Omental fat pad (tissue), 4 donors: ENCODE data around the gene EDEM1. TPM values are rescaled to one million over a fixed set of nuclear protein-coding genes. Genes with fewer than 3 reads are reported as not detected.

Experiments
- ATAC-seq: fragments of 150-250 bp; one replicate; pipeline ENCODE4 v1.9.1; 2016; ENCODE audit warnings: mild to moderate bottlenecking, moderate library complexity; ENCODE audit not compliant: low FRiP score
- DNase-seq: peaks from one replicate; pipeline ENCODE4 v3.0.0-alpha.2; 2019; ENCODE audit warnings: low spot score
- total RNA-seq, 4 donors: library from RNA; depleted of rRNA; stranded (reverse); fragments of >200 nt; gene quantifications; one replicate each; pipeline ENCODE4 v1.1.0, GENCODE V29; 2016
- TF ChIP-seq, protein P1 (sequence below), 3 donors: fragments of 450-650 bp; IDR thresholded peaks; one replicate each; pipeline ENCODE4 v1.5.1; 2016 to 2017; ENCODE audit warnings: antibody characterized with exemption in 3 of 3, mild to moderate bottlenecking in 3 of 3, moderate library complexity in 2 of 3

Gene EDEM1
- total RNA-seq, 4 donors from 2014 or later: 32.7 to 69.4 (median 49.9) TPM

DNA sequence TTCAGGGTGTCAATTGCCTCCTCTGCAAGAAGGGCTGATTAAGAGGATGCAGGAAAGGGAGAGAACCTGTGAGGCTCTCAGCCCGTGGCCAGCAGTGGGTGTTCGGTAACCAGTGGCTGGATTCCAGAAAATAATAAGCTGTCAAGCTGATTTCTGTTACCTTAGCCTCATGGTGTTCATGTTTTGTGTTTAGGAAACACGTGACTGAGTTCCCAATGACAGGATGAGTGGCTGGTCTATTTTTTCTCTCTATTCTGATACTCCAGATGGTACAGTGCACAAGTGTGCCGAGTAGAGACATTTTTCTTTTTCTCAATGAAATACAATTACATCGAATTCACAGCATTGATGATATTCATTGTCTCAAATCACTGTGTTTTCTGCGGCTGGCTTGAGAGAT is 43.6 kb downstream of the EDEM1 start:
- TF ChIP-seq, protein P1, sequence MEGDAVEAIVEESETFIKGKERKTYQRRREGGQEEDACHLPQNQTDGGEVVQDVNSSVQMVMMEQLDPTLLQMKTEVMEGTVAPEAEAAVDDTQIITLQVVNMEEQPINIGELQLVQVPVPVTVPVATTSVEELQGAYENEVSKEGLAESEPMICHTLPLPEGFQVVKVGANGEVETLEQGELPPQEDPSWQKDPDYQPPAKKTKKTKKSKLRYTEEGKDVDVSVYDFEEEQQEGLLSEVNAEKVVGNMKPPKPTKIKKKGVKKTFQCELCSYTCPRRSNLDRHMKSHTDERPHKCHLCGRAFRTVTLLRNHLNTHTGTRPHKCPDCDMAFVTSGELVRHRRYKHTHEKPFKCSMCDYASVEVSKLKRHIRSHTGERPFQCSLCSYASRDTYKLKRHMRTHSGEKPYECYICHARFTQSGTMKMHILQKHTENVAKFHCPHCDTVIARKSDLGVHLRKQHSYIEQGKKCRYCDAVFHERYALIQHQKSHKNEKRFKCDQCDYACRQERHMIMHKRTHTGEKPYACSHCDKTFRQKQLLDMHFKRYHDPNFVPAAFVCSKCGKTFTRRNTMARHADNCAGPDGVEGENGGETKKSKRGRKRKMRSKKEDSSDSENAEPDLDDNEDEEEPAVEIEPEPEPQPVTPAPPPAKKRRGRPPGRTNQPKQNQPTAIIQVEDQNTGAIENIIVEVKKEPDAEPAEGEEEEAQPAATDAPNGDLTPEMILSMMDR (IDR thresholded peaks at IDR 0.05): no peak
- no peak for DNase-seq
- ATAC-seq: no peak

DNA sequence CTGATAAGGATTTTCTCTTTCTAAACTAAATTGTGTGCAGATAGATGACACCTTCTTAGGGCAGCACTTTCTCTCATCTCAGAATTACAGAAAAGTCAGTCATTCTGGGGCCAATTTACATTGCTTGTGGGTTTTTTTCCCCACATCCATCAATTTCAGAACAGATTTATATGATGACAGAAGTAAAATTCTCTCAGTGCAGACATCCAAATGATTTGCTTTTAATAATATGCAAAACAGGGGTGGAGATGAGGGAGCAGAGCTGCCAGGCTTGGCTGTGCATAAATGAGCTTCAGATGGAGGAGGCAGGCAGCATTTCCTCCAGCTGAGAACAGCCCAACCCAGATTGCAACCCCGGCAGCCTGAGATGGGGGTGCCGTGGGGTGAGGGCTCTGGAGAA is 44.0 kb downstream of the EDEM1 start:
- DNase-seq: no peak
- no peak for ATAC-seq
- TF ChIP-seq, protein P1 (IDR thresholded peaks at IDR 0.05): no peak

DNA sequence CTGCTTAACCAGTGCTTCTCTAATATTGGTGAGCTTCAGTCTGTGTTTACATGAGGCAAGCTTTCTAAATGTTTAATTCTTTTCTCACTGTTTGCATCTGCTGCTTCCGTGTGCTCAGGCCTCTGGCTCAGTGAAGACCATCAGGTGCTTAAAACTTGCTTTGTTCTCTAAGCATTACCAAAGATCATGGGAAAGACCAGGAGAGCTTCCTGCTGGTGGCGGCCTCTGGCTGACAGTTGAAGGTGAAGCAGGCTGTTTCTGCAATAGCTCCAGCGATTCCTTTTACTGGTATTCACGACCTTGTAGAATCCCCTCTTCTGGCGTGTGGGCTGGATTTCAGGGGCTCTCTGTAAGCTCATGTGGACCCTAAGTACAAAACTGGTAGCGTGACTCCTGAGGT is 45.1 kb downstream of the EDEM1 start:
- ATAC-seq (no peak), DNase-seq (no peak)
- TF ChIP-seq, protein P1 (IDR thresholded peaks at IDR 0.05): no peak

DNA sequence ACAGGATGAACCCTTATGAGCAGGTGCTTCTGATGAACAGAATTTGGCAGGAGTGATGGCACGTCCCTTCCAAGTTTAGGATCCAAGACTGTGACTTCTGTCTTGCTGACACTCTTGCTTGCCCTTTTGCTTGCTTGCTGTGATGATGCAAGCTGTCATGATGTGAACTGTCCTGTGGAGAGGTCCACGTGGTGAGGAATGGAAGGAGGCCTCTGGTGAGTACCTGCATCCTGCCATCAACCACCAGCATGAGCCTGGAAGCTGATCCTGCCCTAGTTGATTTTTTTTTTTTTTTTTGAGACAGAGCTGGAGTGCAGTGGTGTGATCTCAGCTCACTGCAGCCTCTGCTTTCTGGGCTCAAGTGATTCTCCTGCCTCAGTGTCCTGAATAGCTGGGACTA is 45.5 kb downstream of the EDEM1 start:
- DNase-seq (no peak), ATAC-seq (no peak)
- TF ChIP-seq, protein P1 (IDR thresholded peaks at IDR 0.05): no peak

DNA sequence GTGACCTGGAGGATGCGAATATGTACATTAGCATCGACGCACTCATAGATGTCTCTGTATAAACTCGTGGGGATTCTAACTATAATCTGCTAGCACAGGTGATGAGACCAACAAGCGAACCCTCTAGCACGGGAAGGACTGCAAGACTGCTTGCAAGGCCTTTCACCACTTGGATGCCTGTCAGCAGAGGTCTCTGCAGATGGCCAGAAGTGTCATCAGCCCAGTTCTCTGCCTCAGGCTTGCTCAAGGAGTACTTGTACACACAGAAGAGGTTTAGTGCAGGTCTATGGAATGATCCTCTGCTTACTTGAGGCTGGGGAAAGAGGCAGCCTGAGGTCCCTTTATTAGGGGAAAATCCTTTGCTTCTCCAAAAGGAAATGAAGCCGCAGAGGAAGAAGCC is 48.1 kb downstream of the EDEM1 start:
- ATAC-seq (no peak), DNase-seq (no peak)
- TF ChIP-seq, protein P1 (IDR thresholded peaks at IDR 0.05): no peak

DNA sequence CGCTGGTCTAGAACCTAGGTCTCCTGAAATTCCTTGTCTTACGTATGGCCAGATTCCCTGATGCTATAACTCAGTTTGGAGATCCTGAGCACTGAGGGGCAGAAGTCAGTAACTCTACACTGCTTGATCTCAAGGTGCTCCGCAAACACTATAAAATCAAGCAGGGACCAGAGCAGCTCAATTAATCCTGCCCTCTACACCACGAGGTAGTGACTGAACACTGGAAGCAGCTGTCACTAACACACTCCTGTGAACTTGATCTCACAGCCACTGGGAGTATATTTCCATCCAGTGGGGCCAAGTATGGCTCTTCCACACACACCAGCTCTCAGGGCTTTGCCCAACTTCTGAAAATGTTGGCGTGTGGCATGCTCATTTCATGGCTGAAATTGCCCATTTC is 51.0 kb downstream of the EDEM1 start:
- TF ChIP-seq, protein P1 (IDR thresholded peaks at IDR 0.05): no peak
- DNase-seq (no peak), ATAC-seq (no peak)

DNA sequence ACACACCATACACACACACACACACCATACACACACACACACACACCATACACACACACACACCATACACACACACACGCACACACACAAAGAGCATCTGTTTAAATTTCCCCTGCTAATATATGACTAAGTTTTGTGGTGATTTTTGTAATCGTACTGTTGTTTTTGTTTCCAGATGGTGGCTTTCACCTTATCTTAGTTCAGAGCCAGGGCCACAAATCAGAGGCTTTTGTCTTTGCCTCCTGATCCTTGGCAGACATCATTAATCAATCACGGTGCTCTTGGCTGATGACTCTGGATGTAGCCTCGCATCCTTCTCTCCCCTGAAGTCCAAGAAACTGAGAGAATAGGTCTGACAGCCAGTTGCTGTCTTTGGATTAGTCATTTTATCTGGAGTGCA is 52.1 kb downstream of the EDEM1 start:
- ATAC-seq: no peak
- TF ChIP-seq, protein P1 (IDR thresholded peaks at IDR 0.05): no peak
- no peak for DNase-seq
